Neuronal stem cell (in vitro differentiated cells): ENCODE data around the gene TRMT1.
A peak's percentile ranks its signal among the peaks of the same experiment; 100 is the strongest.

Experiments used
- DNase-seq: peaks from one replicate; pipeline ENCODE4 v3.0.0-alpha.2; 2013; ENCODE audit warnings: low spot score
- H2AFZ ChIP-seq: one replicate; pipeline ENCODE4 v1.6.1; 2013; ENCODE audit warnings: mild to moderate bottlenecking, low read length, inconsistent platforms
- H2AK5ac ChIP-seq: 2 replicates; pipeline ENCODE4 v1.6.1; 2013; ENCODE audit warnings: low read depth, mild to moderate bottlenecking, inconsistent platforms, low read length, moderate library complexity, mixed read lengths
- H2BK120ac ChIP-seq: 2 replicates; pipeline ENCODE4 v1.6.1; 2013; ENCODE audit warnings: low read depth, mild to moderate bottlenecking, inconsistent platforms, low read length, moderate library complexity, mixed read lengths
- H2BK12ac ChIP-seq: one replicate; pipeline ENCODE4 v1.6.1; 2013; ENCODE audit warnings: low read length, inconsistent platforms
- H2BK15ac ChIP-seq: 2 replicates; pipeline ENCODE4 v1.6.1; 2013; ENCODE audit warnings: mild to moderate bottlenecking, low read length, inconsistent platforms, mixed read lengths
- H2BK5ac ChIP-seq: one replicate; pipeline ENCODE4 v1.6.1; 2013; ENCODE audit warnings: inconsistent platforms, mild to moderate bottlenecking, low read length, moderate library complexity
- H3K14ac ChIP-seq: one replicate; pipeline ENCODE4 v1.6.1; 2013; ENCODE audit warnings: low read length, inconsistent platforms
- H3K18ac ChIP-seq: 2 replicates; pipeline ENCODE4 v1.6.1; 2013; ENCODE audit warnings: low read length, inconsistent platforms
- H3K23ac ChIP-seq: 2 replicates; pipeline ENCODE4 v1.6.1; 2013; ENCODE audit warnings: low read depth, mild to moderate bottlenecking, mixed read lengths, low read length, inconsistent platforms; ENCODE audit not compliant: poor library complexity
- H3K27ac ChIP-seq: replicated peaks from 3 replicates; pipeline ENCODE4 v1.5.1; 2013; ENCODE audit warnings: low read length, inconsistent platforms
- H3K27me3 ChIP-seq, 3 experiments: 2 replicates each; pipeline ENCODE4 v1.6.1; 2013; ENCODE audit warnings: low read length in 3 of 3, mild to moderate bottlenecking in 2 of 3, inconsistent platforms in 1 of 3, low read depth in 1 of 3, mixed read lengths in 1 of 3, moderate library complexity in 1 of 3; ENCODE audit not compliant: control insufficient read depth in 3 of 3, insufficient read depth in 3 of 3
- H3K36me3 ChIP-seq, 2 donors: replicated peaks in 1 of 2; 2 replicates each; pipeline ENCODE4 v1.6.1; 2013; ENCODE audit warnings: low read length in 2 of 2; ENCODE audit not compliant: control insufficient read depth in 2 of 2, insufficient read depth in 2 of 2
- H3K4ac ChIP-seq: 2 replicates; pipeline ENCODE4 v1.6.1; 2013; ENCODE audit warnings: inconsistent platforms, mild to moderate bottlenecking, low read length, moderate library complexity
- H3K4me1 ChIP-seq, 2 donors: 1 replicate in 1 of 2; 2 replicates in 1 of 2; pipeline ENCODE4 v1.6.1; 2013; ENCODE audit warnings: low read length in 2 of 2, low read depth in 1 of 2; ENCODE audit not compliant: control insufficient read depth in 2 of 2, insufficient read depth in 1 of 2
- H3K4me2 ChIP-seq: one replicate; pipeline ENCODE4 v1.6.1; 2013; ENCODE audit warnings: mild to moderate bottlenecking, low read length, inconsistent platforms; ENCODE audit not compliant: insufficient read depth, poor library complexity, severe bottlenecking
- H3K4me3 ChIP-seq, 2 donors: 2 replicates each; pipeline ENCODE4 v1.5.1; 2013; ENCODE audit warnings: low read length in 2 of 2, mild to moderate bottlenecking in 2 of 2, inconsistent platforms in 1 of 2, moderate library complexity in 1 of 2
- H3K79me1 ChIP-seq: one replicate; pipeline ENCODE4 v1.6.1; 2013; ENCODE audit warnings: low read depth, mild to moderate bottlenecking, inconsistent platforms, low read length, moderate library complexity
- H3K9ac ChIP-seq: one replicate; pipeline ENCODE4 v1.6.1; 2013; ENCODE audit warnings: mild to moderate bottlenecking, low read depth, low read length, inconsistent platforms; ENCODE audit not compliant: poor library complexity
- H3K9me3 ChIP-seq, 2 donors: replicated peaks in 1 of 2; 2 replicates each; pipeline versions ENCODE3 to v1.6.1; 2013; ENCODE audit warnings: low read length in 2 of 2, mild to moderate bottlenecking in 2 of 2, inconsistent platforms in 1 of 2, low read depth in 1 of 2, mixed read lengths in 1 of 2, moderate library complexity in 1 of 2; ENCODE audit not compliant: control insufficient read depth in 2 of 2, insufficient read depth in 1 of 2
- H4K8ac ChIP-seq: one replicate; pipeline ENCODE4 v1.6.1; 2013; ENCODE audit warnings: low read depth, mild to moderate bottlenecking, inconsistent platforms, low read length, moderate library complexity
- H4K91ac ChIP-seq: one replicate; pipeline ENCODE4 v1.6.1; 2013; ENCODE audit warnings: low read length, low read depth, mild to moderate bottlenecking, inconsistent platforms; ENCODE audit not compliant: poor library complexity
- WGBS, 2 donors: extraction: QIAGEN DNeasy Blood & Tissue Kit; methylation state at CpG; one replicate each; pipeline ENCODE4 v1.1.7; 2013; ENCODE audit warnings: missing lambda C conversion rate in 2 of 2, mixed read lengths in 1 of 2; ENCODE audit not compliant: insufficient read length in 2 of 2, insufficient replicate concordance in 1 of 2; ENCODE audit errors: extremely low coverage in 2 of 2; 5-methylcytosine and 5-hydroxymethylcytosine counted together

Gene TRMT1

GRCh38 chr19:13099073-13099999 is 17.2 kb downstream of the TRMT1 start:
- H3K4ac ChIP-seq, result no peak overlapping the region
- H2BK15ac ChIP-seq, result peak overlapping the region; percentile 33
- H2AFZ ChIP-seq, result peak overlapping the region; percentile 68
- no peak overlapping the region for H3K14ac ChIP-seq
- no peak overlapping the region for H3K27ac ChIP-seq
- peaks cover 2 to 3% of the 10 kb centered on the region in 2 donors for H3K36me3 ChIP-seq
- no peak for DNase-seq
- H3K4me1 ChIP-seq, result peaks cover 14 to 29% of the 10 kb centered on the region in 2 donors
- peak overlapping the region; percentile 84 for H2AK5ac ChIP-seq
- peaks cover 25 to 77% (median 66%) of the 10 kb centered on the region in 3 experiments for H3K27me3 ChIP-seq
- H3K79me1 ChIP-seq, result no peaks in the 10 kb centered on the region
- H2BK5ac ChIP-seq, result no peak overlapping the region
- no peak overlapping the region for H2BK120ac ChIP-seq
- H4K91ac ChIP-seq, result peak overlapping the region; percentile 30
- no peak overlapping the region for H3K9ac ChIP-seq
- WGBS, 2 donors, result no CpG with 5 or more reads among the region's 77 CpGs
- peak overlapping the region; percentile 89 for H3K18ac ChIP-seq
- H2BK12ac ChIP-seq, result peak overlapping the region; percentile 58
- H3K23ac ChIP-seq, result peak overlapping the region; percentile 55
- peak overlapping the region; percentile 48 for H3K4me2 ChIP-seq
- peak overlapping the region in 1 of 2 donors; percentile 7 for H3K4me3 ChIP-seq
- H4K8ac ChIP-seq, result no peak overlapping the region
- H3K9me3 ChIP-seq, result peaks cover 8 to 9% of the 10 kb centered on the region in 2 donors

GRCh38 chr19:13098277-13099072 is 18.1 kb downstream of the TRMT1 start:
- Histone ChIP-seq H2AFZ (no peak overlapping the region), H3K4me1 (peaks cover 18 to 35% of the 10 kb centered on the region in 2 donors), H3K4me2 (no peak overlapping the region), H3K4me3 (no peak overlapping the region), H2BK15ac (peak overlapping the region; percentile 26), H3K27ac (no peak overlapping the region), H3K36me3 (peaks cover 0 to 2% of the 10 kb centered on the region in 2 donors), H3K9ac (no peak overlapping the region), H3K18ac (peak overlapping the region; percentile 89), H4K8ac (no peak overlapping the region), H3K27me3 (peaks cover 25 to 84% (median 71%) of the 10 kb centered on the region in 3 experiments), H2BK12ac (no peak overlapping the region), H3K4ac (no peak overlapping the region), H4K91ac (no peak overlapping the region), H2BK5ac (no peak overlapping the region), H3K79me1 (no peaks in the 10 kb centered on the region), H3K9me3 (peaks cover 8 to 9% of the 10 kb centered on the region in 2 donors), H2AK5ac (peak overlapping the region; percentile 84), H3K14ac (no peak overlapping the region), H3K23ac (peak overlapping the region; percentile 55), H2BK120ac (no peak overlapping the region)
- no peak for DNase-seq
- WGBS, 2 donors, result no CpG with 5 or more reads among the region's 58 CpGs

GRCh38 chr19:13097463-13098258 is 18.9 kb downstream of the TRMT1 start:
- H3K4me3 ChIP-seq, result no peak overlapping the region
- H3K9me3 ChIP-seq, result peaks cover 8 to 9% of the 10 kb centered on the region in 2 donors
- H3K27ac ChIP-seq, result no peak overlapping the region
- WGBS, 2 donors, result no CpG with 5 or more reads among the region's 69 CpGs
- no peak overlapping the region for H2BK120ac ChIP-seq
- H2AK5ac ChIP-seq, result peak overlapping the region; percentile 37
- no peak for DNase-seq
- H3K27me3 ChIP-seq, result peaks cover 25 to 92% (median 68%) of the 10 kb centered on the region in 3 experiments
- H2AFZ ChIP-seq, result no peak overlapping the region
- no peak overlapping the region for H2BK12ac ChIP-seq
- no peak overlapping the region for H2BK5ac ChIP-seq
- H3K9ac ChIP-seq, result no peak overlapping the region
- H3K4me2 ChIP-seq, result no peak overlapping the region
- no peak overlapping the region for H3K23ac ChIP-seq
- H4K8ac ChIP-seq, result no peak overlapping the region
- no peak overlapping the region for H4K91ac ChIP-seq
- no peaks in the 10 kb centered on the region for H3K79me1 ChIP-seq
- H3K36me3 ChIP-seq, result peaks cover 0 to 2% of the 10 kb centered on the region in 2 donors
- H3K18ac ChIP-seq, result peak overlapping the region; percentile 80
- H3K4ac ChIP-seq, result no peak overlapping the region
- peak overlapping the region; percentile 26 for H2BK15ac ChIP-seq
- H3K4me1 ChIP-seq, result peaks cover 15 to 34% of the 10 kb centered on the region in 2 donors
- no peak overlapping the region for H3K14ac ChIP-seq
